GM12874 (cell line): ENCODE results near the gene TBC1D17.
A peak's percentile ranks its signal among the peaks of the same experiment; 100 is the strongest.

Experiments
- TF ChIP-seq, protein P1 (sequence below): IDR thresholded peaks from 2 replicates; pipeline ENCODE4 v1.5.1; 2011; ENCODE audit warnings: low read depth, mild to moderate bottlenecking, control low read depth, low read length, moderate library complexity; ENCODE audit not compliant: insufficient read depth

TBC1D17 gene

DNA sequence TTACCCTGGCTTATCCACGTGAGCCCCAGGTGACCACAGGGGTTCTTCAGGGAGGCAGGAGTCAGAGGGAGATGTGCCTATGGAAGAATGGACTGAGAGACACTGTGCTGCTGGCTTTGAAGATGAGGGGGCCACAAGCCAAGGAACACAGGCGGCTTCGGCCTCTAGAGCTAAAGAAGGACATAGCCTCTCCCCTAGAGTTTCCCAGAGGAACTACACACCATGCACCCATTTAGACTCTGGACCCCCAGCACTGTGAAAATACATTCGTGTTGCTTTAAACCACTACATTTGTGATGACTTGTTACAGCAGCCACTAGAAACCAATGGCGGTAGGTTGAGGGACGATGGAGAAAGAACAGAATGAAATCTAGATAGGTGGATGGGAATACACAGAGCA, 37.8 kb downstream of the TBC1D17 start:
- TF ChIP-seq, protein P1, sequence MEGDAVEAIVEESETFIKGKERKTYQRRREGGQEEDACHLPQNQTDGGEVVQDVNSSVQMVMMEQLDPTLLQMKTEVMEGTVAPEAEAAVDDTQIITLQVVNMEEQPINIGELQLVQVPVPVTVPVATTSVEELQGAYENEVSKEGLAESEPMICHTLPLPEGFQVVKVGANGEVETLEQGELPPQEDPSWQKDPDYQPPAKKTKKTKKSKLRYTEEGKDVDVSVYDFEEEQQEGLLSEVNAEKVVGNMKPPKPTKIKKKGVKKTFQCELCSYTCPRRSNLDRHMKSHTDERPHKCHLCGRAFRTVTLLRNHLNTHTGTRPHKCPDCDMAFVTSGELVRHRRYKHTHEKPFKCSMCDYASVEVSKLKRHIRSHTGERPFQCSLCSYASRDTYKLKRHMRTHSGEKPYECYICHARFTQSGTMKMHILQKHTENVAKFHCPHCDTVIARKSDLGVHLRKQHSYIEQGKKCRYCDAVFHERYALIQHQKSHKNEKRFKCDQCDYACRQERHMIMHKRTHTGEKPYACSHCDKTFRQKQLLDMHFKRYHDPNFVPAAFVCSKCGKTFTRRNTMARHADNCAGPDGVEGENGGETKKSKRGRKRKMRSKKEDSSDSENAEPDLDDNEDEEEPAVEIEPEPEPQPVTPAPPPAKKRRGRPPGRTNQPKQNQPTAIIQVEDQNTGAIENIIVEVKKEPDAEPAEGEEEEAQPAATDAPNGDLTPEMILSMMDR = peak; percentile 36; the same call in 1 of the 2 replicates

GRCh38 chr19:49916839-49917733, 39.6 kb downstream of the TBC1D17 start:
- TF ChIP-seq, protein P1 = peak; percentile 36

DNA sequence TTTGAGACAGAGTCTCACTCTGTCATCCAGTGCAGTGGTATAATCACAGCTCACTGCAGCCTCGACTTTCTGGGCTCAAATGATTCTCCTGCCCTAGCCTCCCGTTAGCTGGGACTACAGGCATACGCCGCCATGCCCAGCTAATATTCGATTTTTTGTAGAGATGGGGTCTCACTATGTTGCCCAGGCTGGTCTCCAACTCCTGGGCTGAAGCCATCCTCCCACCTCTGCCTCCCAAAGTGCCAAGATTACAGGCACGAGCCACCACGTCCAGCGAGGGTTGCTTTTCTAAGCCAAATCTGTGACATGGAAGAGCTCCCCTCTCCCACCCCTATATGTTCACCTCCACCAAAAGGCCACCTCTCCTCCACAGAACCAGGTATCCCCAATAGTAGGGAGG, 40.6 kb downstream of the TBC1D17 start:
- TF ChIP-seq, protein P1 = no peak

DNA sequence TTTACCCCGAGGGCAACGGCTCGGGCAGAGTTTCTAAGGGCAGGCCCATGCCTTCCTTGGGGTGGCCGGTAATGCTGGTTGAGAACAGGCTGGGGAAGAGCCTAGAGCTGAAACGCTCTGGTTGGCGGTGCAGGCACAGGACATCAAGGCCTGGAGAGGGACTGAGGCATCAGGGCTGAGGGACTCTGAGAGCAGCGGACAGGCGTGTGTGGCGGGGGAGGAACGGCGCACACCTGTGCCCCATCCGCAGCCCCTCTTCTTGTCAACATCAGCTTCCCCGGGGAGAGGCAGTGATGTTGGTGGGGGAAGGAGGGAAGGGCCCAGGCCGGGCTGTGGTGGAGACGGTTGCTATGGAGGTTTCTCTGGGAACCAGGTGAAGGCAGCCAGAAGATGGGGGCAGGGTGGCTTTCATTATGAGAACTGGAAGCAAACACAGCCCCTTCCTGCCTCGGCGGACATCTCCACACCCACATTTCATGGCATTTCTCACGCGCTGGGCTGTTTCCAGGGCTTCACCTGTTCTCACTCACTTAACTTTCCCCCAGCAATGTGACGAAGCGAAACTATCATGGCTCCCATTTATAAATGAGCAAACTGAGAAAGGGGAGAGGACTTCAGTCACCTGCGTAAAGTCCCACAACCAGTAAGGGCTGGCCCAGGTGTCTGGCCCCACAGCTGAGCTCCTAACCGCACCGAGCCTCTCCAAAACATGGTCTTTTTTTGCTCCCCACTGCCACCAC, 43.3 kb downstream of the TBC1D17 start:
- TF ChIP-seq, protein P1 = no peak

DNA sequence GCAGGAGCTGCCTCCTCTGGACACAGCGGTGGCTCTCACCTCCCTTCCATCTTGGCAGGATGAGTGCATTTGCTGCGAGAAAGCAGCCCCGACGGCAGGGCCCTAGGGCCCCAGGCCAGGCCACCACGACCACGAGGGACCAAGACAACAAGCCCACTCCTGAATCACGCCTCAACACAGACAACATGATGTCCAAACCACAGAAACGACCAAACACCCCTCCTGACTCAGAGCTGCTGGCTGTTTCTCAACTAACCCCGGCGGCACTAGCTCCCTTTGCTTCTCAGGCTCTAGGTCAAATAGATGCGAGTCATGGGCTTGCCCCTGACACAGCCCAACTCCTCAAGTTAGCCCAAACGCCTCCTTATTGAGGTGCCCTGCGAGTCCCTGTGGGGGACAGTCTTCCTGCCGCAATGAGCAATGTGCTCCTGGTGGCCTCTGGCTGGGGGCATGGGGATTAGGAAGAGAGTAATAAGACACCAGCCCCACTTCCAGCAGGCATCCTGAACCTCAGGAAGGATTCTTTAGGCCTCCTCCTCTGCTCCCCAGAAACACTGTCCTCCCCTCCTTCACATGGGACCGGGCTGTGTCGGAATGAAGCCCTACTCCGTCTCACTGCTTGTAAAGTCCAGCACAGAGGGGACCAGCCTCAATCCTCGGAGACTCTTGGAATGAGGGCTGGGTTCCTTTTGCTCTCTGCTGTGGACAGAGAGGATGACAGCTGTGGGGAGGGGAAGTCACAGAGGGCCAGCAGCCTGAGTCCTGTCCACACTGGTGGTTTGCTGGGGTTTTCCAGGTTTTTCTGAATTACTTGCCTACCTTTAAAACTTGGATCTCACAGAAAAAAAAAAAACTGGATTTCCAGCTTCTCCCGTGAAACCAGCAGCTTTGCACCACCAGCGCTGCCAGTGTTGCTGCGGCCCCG, 44.6 kb downstream of the TBC1D17 start:
- TF ChIP-seq, protein P1 = no peak

GRCh38 chr19:49923055-49924003, 45.8 kb downstream of the TBC1D17 start:
- TF ChIP-seq, protein P1 = no peak
